Testis (tissue), 3 donors: ENCODE measurements around the gene RANBP3. TPM values are rescaled to one million over a fixed set of nuclear protein-coding genes. Genes with fewer than 3 reads are reported as not detected.

Experiments
- DNase-seq: peaks from one replicate; pipeline ENCODE4 v3.0.0-alpha.2; 2019
- H3K27ac ChIP-seq, 2 donors: fragments of 200-600 bp; sonication (generic); one replicate each; pipeline ENCODE4 v1.5.1; 2019
- H3K27me3 ChIP-seq: fragments of 200-600 bp; sonication (generic); one replicate; pipeline ENCODE4 v1.5.1; 2019
- H3K36me3 ChIP-seq: fragments of 200-600 bp; sonication (generic); one replicate; pipeline ENCODE4 v1.5.1; 2017; ENCODE audit warnings: low read depth; ENCODE audit errors: missing control alignments
- H3K4me1 ChIP-seq: fragments of 200-600 bp; sonication (generic); one replicate; pipeline ENCODE4 v1.5.1; 2019
- H3K4me3 ChIP-seq, 2 donors: fragments of 200-600 bp; sonication (generic); one replicate each; pipeline ENCODE4 v1.5.1; 2017 to 2019
- H3K9me3 ChIP-seq: fragments of 200-600 bp; sonication (generic); one replicate; pipeline ENCODE4 v1.5.1; 2017
- POLR2A ChIP-seq: fragments of 450-650 bp; IDR thresholded peaks from one replicate; pipeline ENCODE4 v1.6.1; 2017; ENCODE audit warnings: antibody characterized with exemption, mild to moderate bottlenecking, moderate library complexity
- WGBS, 2 donors: methylation state at CpG; one replicate each; pipeline ENCODE4 v1.1.5; 2018; 5-methylcytosine and 5-hydroxymethylcytosine counted together
- intact Hi-C: fragments of 100-400 bp; cut with DNase I; formaldehyde crosslinking; loops from one replicate; pipeline ENCODE4 v1.15.1; 2023; ENCODE audit warnings: low total_unique reads
- polyA plus RNA-seq: library from polyadenylated mRNA; stranded (reverse); fragments of 350-450 nt; fragmentation: Illumina TruSeq; extraction: RNeasy Lipid Tissue Mini Kit (QIAGEN cat#74804); gene quantifications from one replicate; pipeline ENCODE4 v1.2.3, GENCODE V29; 2014; ENCODE audit warnings: low read depth, low replicate concordance; ENCODE audit not compliant: insufficient read depth
- total RNA-seq, 2 donors: library from RNA; depleted of rRNA; stranded (reverse); fragments of >200 nt; gene quantifications; one replicate each; pipeline ENCODE4 v1.2.3, GENCODE V29; 2016
- TF ChIP-seq, protein P1 (sequence below), 3 experiments: fragments of 450-650 bp in 2 of 3; fragments of 200-600 bp in 1 of 3; sonication (generic) in 1 of 3; IDR thresholded peaks; one replicate each; pipeline ENCODE4 v1.5.1; 2016 to 2019; ENCODE audit warnings: antibody characterized with exemption in 3 of 3, mild to moderate bottlenecking in 2 of 3, moderate library complexity in 1 of 3

The RANBP3 gene
- total and polyA plus RNA-seq, 3 donors from 2014 or later: 142 to 148 (median 145) TPM

DNA sequence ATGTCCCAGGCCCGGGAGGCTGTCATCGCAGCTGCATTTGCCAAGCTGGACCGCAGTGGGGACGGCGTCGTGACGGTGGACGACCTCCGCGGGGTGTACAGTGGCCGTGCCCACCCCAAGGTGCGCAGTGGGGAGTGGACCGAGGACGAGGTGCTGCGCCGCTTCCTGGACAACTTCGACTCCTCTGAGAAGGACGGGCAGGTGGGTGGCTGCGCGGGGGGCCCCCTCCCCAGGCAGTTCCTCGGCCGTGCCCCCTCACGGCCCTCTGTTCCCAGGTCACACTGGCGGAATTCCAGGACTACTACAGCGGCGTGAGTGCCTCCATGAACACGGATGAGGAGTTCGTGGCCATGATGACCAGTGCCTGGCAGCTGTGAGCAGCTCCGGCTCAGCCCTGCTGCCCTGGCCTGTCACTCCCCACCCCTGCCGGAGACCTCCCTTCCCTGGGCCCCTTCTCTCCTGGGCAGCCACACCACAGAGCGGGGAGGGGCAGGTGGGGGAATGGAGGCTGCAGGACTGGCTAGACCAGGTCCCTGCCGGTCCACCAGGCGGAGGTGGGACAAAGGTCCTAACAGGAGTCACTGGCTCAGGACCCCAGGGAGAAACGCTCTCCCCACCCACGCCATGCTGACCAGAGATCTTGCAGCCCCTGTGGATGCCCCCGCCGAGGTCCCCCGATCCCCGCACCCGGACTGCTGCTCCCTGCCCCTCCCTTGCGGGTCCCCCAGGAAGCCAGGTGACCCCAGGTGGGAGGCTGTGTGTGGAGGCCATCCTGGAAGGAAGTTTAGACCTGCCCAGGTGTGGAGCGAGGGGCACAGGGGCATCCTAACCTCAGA lies 62.8 kb downstream of the RANBP3 start:
- Histone ChIP-seq H3K27ac (no peak overlapping the region), H3K27me3 (no peaks in the 10 kb centered on the region), H3K4me3 (no peak overlapping the region), H3K4me1 (no peaks in the 10 kb centered on the region), H3K36me3 (no peaks in the 10 kb centered on the region), H3K9me3 (no peaks in the 10 kb centered on the region)
- intact Hi-C loops: no loop called here
- TF ChIP-seq, protein P1, sequence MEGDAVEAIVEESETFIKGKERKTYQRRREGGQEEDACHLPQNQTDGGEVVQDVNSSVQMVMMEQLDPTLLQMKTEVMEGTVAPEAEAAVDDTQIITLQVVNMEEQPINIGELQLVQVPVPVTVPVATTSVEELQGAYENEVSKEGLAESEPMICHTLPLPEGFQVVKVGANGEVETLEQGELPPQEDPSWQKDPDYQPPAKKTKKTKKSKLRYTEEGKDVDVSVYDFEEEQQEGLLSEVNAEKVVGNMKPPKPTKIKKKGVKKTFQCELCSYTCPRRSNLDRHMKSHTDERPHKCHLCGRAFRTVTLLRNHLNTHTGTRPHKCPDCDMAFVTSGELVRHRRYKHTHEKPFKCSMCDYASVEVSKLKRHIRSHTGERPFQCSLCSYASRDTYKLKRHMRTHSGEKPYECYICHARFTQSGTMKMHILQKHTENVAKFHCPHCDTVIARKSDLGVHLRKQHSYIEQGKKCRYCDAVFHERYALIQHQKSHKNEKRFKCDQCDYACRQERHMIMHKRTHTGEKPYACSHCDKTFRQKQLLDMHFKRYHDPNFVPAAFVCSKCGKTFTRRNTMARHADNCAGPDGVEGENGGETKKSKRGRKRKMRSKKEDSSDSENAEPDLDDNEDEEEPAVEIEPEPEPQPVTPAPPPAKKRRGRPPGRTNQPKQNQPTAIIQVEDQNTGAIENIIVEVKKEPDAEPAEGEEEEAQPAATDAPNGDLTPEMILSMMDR (IDR thresholded peaks at IDR 0.05): no peak
- no peak for TF ChIP-seq POLR2A
- 81 to 90% methylated on average over 3 to 42 of the region's 42 CpGs for WGBS, 2 donors
- DNase-seq: no peak

DNA sequence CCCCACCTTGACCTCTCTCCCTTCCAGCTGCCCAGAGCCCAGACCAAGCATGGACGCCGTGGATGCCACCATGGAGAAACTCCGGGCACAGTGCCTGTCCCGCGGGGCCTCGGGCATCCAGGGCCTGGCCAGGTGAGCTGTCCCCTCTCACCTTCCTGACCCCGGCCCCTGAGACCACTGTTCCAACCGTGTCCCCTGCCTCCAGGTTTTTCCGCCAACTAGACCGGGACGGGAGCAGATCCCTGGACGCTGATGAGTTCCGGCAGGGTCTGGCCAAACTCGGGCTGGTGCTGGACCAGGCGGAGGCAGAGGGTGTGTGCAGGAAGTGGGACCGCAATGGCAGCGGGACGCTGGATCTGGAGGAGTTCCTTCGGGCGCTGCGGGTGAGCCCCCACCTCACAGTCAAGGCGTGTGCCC lies 63.6 kb downstream of the RANBP3 start:
- Histone ChIP-seq H3K4me1 (no peaks in the 10 kb centered on the region), H3K9me3 (no peaks in the 10 kb centered on the region), H3K27me3 (no peaks in the 10 kb centered on the region), H3K36me3 (no peaks in the 10 kb centered on the region), H3K27ac (no peak overlapping the region), H3K4me3 (no peak overlapping the region)
- TF ChIP-seq, protein P1 (IDR thresholded peaks at IDR 0.05): no peak
- TF ChIP-seq POLR2A: no peak
- intact Hi-C loops: no loop called here
- no peak for DNase-seq
- 88% methylated on average over 17 to 21 of the region's 22 CpGs for WGBS, 2 donors

DNA sequence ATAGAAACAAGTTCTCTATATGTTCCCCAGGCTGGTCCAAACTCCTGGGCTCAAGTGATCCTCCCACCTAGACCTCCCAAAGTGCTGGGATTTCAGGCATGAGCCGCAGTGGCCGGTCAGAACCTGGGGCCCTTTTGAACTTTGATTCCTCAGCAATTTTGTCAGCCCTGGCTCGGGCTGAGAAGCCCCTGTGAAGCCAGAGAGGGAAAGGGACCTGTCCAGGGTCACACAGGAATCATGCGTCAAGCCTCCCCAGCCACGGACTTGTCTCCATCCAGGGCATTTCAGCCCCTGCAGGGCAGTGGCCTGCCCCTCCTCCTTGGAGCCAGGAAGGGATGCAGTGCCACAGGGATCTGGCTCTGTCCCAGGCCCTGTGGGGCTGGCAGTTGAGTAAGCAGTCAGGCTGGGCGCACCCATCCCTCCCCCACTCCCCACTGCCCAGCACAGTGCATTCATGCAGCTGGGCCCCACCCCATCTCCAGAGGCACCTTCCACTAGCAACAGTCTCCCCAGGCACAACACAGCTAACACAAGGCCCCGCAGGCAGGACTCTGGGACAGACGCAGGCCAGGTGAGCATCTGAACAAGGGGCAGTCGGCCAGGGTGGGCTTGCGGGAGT lies 64.1 kb downstream of the RANBP3 start, which contains the start of gene CAPS:
TSS of gene CAPS (plus strand) at position 516 of the 619 bp plus-strand sequence. CDS start 153 bp downstream, outside the sequence.
- H3K27ac ChIP-seq: no peak within 1 kb of the TSS
- no peak within 1 kb of the TSS for H3K4me3 ChIP-seq
- H3K9me3 ChIP-seq: no peaks in the 10 kb centered on the region
- no peak for DNase-seq
- TF ChIP-seq POLR2A: no peak
- TF ChIP-seq, protein P1 (IDR thresholded peaks at IDR 0.05): no peak
- H3K36me3 ChIP-seq: no peaks in the 10 kb centered on the region
- 88% methylated on average over 9 to 10 of the region's 10 CpGs for WGBS, 2 donors
- H3K27me3 ChIP-seq: no peaks in the 10 kb centered on the region
- intact Hi-C loops: no loop called here
- H3K4me1 ChIP-seq: no peaks in the 10 kb centered on the region

DNA sequence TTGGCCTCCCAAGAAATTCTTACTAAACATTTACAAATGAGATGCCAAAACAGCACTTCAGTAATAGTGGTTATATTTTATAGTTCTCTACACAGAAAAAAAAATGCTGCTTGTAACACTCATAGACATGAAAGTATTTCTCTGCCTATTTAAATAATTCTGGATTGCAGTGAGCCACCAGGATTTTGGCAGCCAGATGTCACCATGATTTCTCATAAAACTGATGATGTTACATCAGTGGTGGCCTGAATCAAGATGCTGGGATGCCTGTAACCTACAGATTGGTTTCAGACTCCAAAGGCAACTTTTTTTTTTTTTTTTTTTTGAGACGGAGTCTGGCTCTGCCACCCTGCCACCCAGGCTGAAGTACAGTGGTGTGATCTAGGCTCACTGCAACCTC lies 66.6 kb downstream of the RANBP3 start:
- 92 to 96% methylated on average over 1 of the region's 1 CpG for WGBS, 2 donors
- TF ChIP-seq, protein P1 (IDR thresholded peaks at IDR 0.05): no peak
- no peak for TF ChIP-seq POLR2A
- DNase-seq: no peak
- Histone ChIP-seq H3K9me3 (no peaks in the 10 kb centered on the region), H3K27me3 (no peaks in the 10 kb centered on the region), H3K27ac (no peak overlapping the region), H3K36me3 (no peaks in the 10 kb centered on the region), H3K4me3 (no peak overlapping the region), H3K4me1 (no peaks in the 10 kb centered on the region)
- intact Hi-C loops: no loop called here
